ENCODE data around the gene EXOSC5. TPM values are rescaled to one million over a fixed set of nuclear protein-coding genes. Genes with fewer than 3 reads are reported as not detected.
A peak's percentile ranks its signal among the peaks of the same experiment; 100 is the strongest.

EXOSC5 gene
- total and polyA plus RNA-seq, 10 of the 15 experiments (the other 5 are each of a cell fraction or from before 2014, with no cell fraction given), result 15.8 to 123 (median 52.7) TPM

- in situ Hi-C loops (cut with MboI), result no loop called here
- peak within 1 kb of the TSS; percentile 94 for H3K27ac ChIP-seq (ENCODE audit: control insufficient read depth, insufficient read depth)
- H3K79me2 ChIP-seq (ENCODE audit: control insufficient read depth, insufficient read depth, low read length), result peaks cover 27% of the 10 kb centered on the region
- SMC1A ChIA-PET (ENCODE audit: uncharacterized antibody, unreplicated experiment), result interaction anchor here (1.1 to 4.7 kb wide), 12 partner anchors 9 to 101 kb away, joined by 3 to 24 read pairs (median 6); partner anchors contain the start of genes DMAC2 and TMEM91
- WGBS (ENCODE audit: insufficient coverage, insufficient replicate concordance, low lambda C conversion rate, missing lambda C conversion rate), result under 1% methylated on average over 56 of the region's 56 CpGs
- TSS peak; percentile 91 for BruUV-seq (replicated peaks)
- peak within 1 kb of the TSS; percentile 73 for H3K4me2 ChIP-seq (ENCODE audit: control insufficient read depth, insufficient read depth)
- H3K36me3 ChIP-seq (ENCODE audit: control insufficient read depth in 2 of 2, insufficient read depth in 2 of 2, low read length in 1 of 2), result no peaks in the 10 kb centered on the region
- peak within 1 kb of the TSS; percentile 85 for H2AFZ ChIP-seq (ENCODE audit: control insufficient read depth, low read depth, low read length)
- ATAC-seq, result peak; percentile 93
- peak; percentile 94 for DNase-seq (ENCODE audit: low read depth, low spot score)
- H3K27me3 ChIP-seq (replicated peaks in 1 of 2; ENCODE audit: control insufficient read depth in 2 of 2, insufficient read depth in 2 of 2, low read length in 1 of 2), result no peaks in the 10 kb centered on the region
- FAIRE-seq, result peak; percentile 96
- no peaks in the 10 kb centered on the region for H3K9me3 ChIP-seq (replicated peaks; ENCODE audit: control insufficient read depth, insufficient read depth, low read length)
- no peaks in the 10 kb centered on the region for H4K20me1 ChIP-seq (ENCODE audit: control insufficient read depth, insufficient read depth)
- CTCF ChIA-PET, result interaction anchor here (0.6 to 9.3 kb wide), 21 partner anchors 10 to 1375 kb away, joined by 3 to 91 read pairs (median 3); partner anchors contain the start of genes DMAC2 and TGFB1
- intact Hi-C loops (cut with micrococcal nuclease; ENCODE audit: unreplicated experiment), result loop anchor here (2.0 kb wide), 1 partner anchor 33 kb away; the partner anchor contains the start of genes BCKDHA and EXOSC5
- POLR2A ChIA-PET, result interaction anchor here (0.6 to 3.3 kb wide), 17 partner anchors 8 to 586 kb away, joined by 3 to 46 read pairs (median 5); partner anchors contain the start of genes HNRNPUL1 and TGFB1
- RAD21 ChIA-PET (ENCODE audit: unreplicated experiment), result interaction anchor here (0.5 to 4.3 kb wide), 18 partner anchors 8 to 1393 kb away, joined by 3 to 41 read pairs (median 4); partner anchors contain the start of genes DMAC2, HNRNPUL1, PSMC4 and TGFB1
- peaks cover 28% of the 10 kb centered on the region for H3K4me1 ChIP-seq (ENCODE audit: control insufficient read depth, insufficient read depth, low read length)
- H3K9ac ChIP-seq (ENCODE audit: control insufficient read depth, insufficient read depth, low read length), result peak within 1 kb of the TSS; percentile 97
- peak within 1 kb of the TSS; percentile 92 for H3K4me3 ChIP-seq
- TF ChIP-seq ZNF687 (IDR thresholded peaks at IDR 0.05) (no peak), CEBPZ (IDR thresholded peaks at IDR 0.05; ENCODE audit: low read depth, low read length) (no peak), IKZF2 (IDR thresholded peaks at IDR 0.05) (peak; percentile 79 to 81; a peak in 3 of 4 replicates), IRF5 (IDR thresholded peaks at IDR 0.05; ENCODE audit: borderline replicate concordance) (no peak), NKRF (conservative IDR thresholded peaks at IDR 0.05) (no peak; the same call in 1 of the 2 replicates), SMAD5 (IDR thresholded peaks at IDR 0.05; ENCODE audit: low read depth) (peak; percentile 66; the same call in 1 of the 2 replicates), TCF3 (IDR thresholded peaks at IDR 0.05; ENCODE audit: borderline replicate concordance, insufficient read depth, low read depth, low read length) (no peak), CBX3 (IDR thresholded peaks at IDR 0.05; ENCODE audit: borderline replicate concordance, low read depth) (no peak), RFX5 (IDR thresholded peaks at IDR 0.05; ENCODE audit: low read depth, low read length) (peak; percentile 49; the same call in 1 of the 2 replicates), CEBPB (IDR thresholded peaks at IDR 0.05; ENCODE audit: borderline replicate concordance in 1 of 2, low read depth in 2 of 2, low read length in 2 of 2) (no peak)
Measured at GRCh38 chr19:41363753-41364523, 33.2 kb downstream of the EXOSC5 start, which contains the start of gene B9D2. TSS of gene B9D2 (minus strand) at chr19:41364149. CDS start at chr19:41363519, 630 bp downstream.

All from GM12878 (cell line).